ENCODE results near the gene LRRC27. TPM values are rescaled to one million over a fixed set of nuclear protein-coding genes. Genes with fewer than 3 reads are reported as not detected.
A peak's percentile ranks its signal among the peaks of the same experiment; 100 is the strongest.

LRRC27 gene
- total RNA-seq, 2 donors from 2014 or later: 5.8 to 6.1 TPM

GRCh38 chr10:132330486-132330833 is 1.5 kb upstream of the LRRC27 start:
- no peaks in the 10 kb centered on the region for H3K9me3 ChIP-seq
- no peak for DNase-seq
- peak overlapping the region; percentile 8 for H3K27ac ChIP-seq
- intact Hi-C loops (cut with DNase I): no loop called here
- H3K4me1 ChIP-seq: peaks cover 4% of the 10 kb centered on the region
- no peaks in the 10 kb centered on the region for H3K36me3 ChIP-seq
- no peaks in the 10 kb centered on the region for H3K27me3 ChIP-seq
- no peak for TF ChIP-seq CTCF (IDR thresholded peaks at IDR 0.05)
- peak overlapping the region; percentile 82 for H3K4me3 ChIP-seq
- H3K9ac ChIP-seq (ENCODE audit: low read depth in 2 of 2, low read length in 2 of 2): no peak overlapping the region

- Histone ChIP-seq H3K9ac (ENCODE audit: low read depth in 2 of 2, low read length in 2 of 2) (peak overlapping the region; percentile 65 to 86), H3K36me3 (no peaks in the 10 kb centered on the region), H3K27ac (peak overlapping the region; percentile 77), H3K4me3 (peak overlapping the region; percentile 82), H3K4me1 (peaks cover 4% of the 10 kb centered on the region), H3K9me3 (no peaks in the 10 kb centered on the region), H3K27me3 (no peaks in the 10 kb centered on the region)
- TF ChIP-seq CTCF (IDR thresholded peaks at IDR 0.05): no peak
- no peak for DNase-seq
- intact Hi-C loops (cut with DNase I): no loop called here
Observed at GRCh38 chr10:132332433-132332754, 401 bp downstream of the LRRC27 start.

GRCh38 chr10:132333386-132333785 is 1.4 kb downstream of the LRRC27 start:
- intact Hi-C loops (cut with DNase I): no loop called here
- H3K9me3 ChIP-seq: no peaks in the 10 kb centered on the region
- H3K4me1 ChIP-seq: peaks cover 4% of the 10 kb centered on the region
- no peaks in the 10 kb centered on the region for H3K27me3 ChIP-seq
- no peaks in the 10 kb centered on the region for H3K36me3 ChIP-seq
- no peak overlapping the region for H3K27ac ChIP-seq
- DNase-seq: no peak
- TF ChIP-seq CTCF (IDR thresholded peaks at IDR 0.05): no peak
- H3K4me3 ChIP-seq: no peak overlapping the region
- no peak overlapping the region for H3K9ac ChIP-seq (ENCODE audit: low read depth in 2 of 2, low read length in 2 of 2)

- H3K27me3 ChIP-seq: no peaks in the 10 kb centered on the region
- no peak overlapping the region for H3K4me3 ChIP-seq
- no peak for TF ChIP-seq CTCF (IDR thresholded peaks at IDR 0.05)
- H3K9me3 ChIP-seq: no peaks in the 10 kb centered on the region
- peaks cover under 1% of the 10 kb centered on the region for H3K4me1 ChIP-seq
- intact Hi-C loops (cut with DNase I): no loop called here
- no peak overlapping the region for H3K9ac ChIP-seq (ENCODE audit: low read depth in 2 of 2, low read length in 2 of 2)
- no peak overlapping the region for H3K27ac ChIP-seq
- DNase-seq: no peak
- no peaks in the 10 kb centered on the region for H3K36me3 ChIP-seq
Observed at GRCh38 chr10:132334631-132335188, 2.7 kb downstream of the LRRC27 start.

GRCh38 chr10:132335189-132336063 is 3.4 kb downstream of the LRRC27 start:
- Histone ChIP-seq H3K27ac (no peak overlapping the region), H3K9me3 (no peaks in the 10 kb centered on the region), H3K4me3 (no peak overlapping the region), H3K27me3 (no peaks in the 10 kb centered on the region), H3K4me1 (no peaks in the 10 kb centered on the region), H3K9ac (ENCODE audit: low read depth in 2 of 2, low read length in 2 of 2) (no peak overlapping the region), H3K36me3 (no peaks in the 10 kb centered on the region)
- no peak for DNase-seq
- intact Hi-C loops (cut with DNase I): no loop called here
- no peak for TF ChIP-seq CTCF (IDR thresholded peaks at IDR 0.05)

Data from colonic mucosa (tissue), 4 donors.